ENCODE data around the gene ADSS2. TPM values are rescaled to one million over a fixed set of nuclear protein-coding genes. Genes with fewer than 3 reads are reported as not detected.
A peak's percentile ranks its signal among the peaks of the same experiment; 100 is the strongest.
"Not testable (repeated sequence)": the region's sequence is repeated elsewhere in the genome, so short reads cannot be mapped to it uniquely, and the experiment has no call there.

Gene ADSS2
- 27.2 TPM for total RNA-seq
- long read RNA-seq, transcript ADSS-201 (13 exons, 2,780 nt) = major isoform, 80 of 89 reads
- long read RNA-seq, partial matches to known transcripts = 4 of 89 reads
- long read RNA-seq, other reads (novel, unspliced or antisense) = 5 of 89 reads

DNA sequence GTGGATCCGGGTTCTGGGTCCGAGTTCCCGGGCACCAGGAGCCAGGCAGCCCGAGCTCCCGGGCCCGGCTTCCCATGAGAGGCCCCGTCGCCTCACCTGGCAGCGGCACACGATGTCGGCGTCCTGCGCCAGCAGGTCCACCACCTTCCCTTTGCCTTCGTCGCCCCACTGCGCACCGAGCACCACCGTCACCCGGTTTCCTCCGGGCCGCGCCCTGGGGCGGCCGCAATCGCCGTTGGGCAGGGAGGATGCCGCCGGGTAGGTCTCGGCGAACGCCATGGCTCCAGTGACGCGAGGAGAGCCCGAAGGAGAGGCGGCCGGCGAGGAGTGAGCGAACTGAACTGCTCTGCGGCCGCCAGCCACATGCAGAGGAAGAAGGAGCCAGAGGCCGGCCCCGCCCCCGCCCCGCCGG lies at the start of gene ADSS2:
Gene ADSS2, minus strand, starts transcription at position 371 of the 412 bp plus-strand sequence. Its CDS starts 92 bp downstream, at position 279.
- no peak for DNase-seq (ENCODE audit: low spot score)

DNA sequence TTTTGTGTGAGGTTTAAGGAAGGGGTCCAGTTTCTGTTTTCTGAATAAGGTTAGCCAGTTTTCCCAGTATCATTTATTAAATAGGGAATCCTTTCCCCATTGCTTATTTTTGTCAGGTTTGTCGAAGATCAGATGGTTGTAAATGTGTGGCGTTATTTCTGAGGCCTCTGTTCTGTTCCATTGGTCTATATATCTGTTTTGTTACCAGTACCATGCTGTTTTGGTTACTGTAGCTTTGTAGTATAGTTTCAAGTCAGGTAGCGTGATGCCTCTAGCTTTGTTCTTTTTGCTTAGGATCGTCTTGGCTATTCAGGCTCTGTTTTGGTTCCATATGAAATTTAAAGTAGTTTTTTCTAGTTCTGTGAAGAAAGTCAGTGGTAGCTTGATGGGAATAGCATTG lies 48.8 kb upstream of the ADSS2 start:
- DNase-seq (ENCODE audit: low spot score) = not testable (repeated sequence)

DNA sequence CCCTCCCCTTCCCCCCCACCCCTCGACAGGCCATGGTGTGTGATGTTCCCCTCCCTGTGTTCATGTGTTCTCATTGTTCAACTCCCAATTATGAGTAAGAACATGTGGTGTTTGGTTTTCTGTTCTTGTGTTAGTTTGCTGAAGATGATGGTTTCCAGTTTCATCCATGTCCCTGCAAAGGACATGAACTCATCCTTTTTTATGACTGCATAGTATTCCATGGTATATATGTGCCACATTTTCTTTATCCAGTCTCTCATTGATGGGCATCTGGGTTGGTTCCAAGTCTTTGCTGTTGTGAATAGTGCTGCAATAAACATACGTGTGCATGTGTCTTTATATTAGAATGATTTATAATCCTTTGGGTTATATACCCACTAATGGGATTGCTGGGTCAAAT lies 47.8 kb upstream of the ADSS2 start:
- DNase-seq (ENCODE audit: low spot score) = not testable (repeated sequence)

DNA sequence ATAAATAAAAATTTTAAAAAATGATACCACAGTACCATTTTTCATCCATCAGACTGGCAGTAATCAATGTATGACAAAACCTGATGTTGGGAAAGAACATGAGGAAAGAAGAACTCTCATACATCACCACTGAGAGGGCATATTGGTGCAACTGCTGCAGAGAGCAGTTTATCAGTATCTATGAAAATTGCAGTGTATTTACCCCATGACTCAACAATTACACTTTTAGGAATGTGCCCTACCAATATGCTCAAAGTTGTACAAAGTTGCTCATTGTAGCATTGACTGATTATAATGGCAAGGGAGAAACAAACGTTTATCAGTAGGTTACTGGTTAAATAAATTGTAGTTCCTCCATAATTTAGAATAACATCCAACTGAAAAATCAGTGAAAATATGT lies 46.1 kb upstream of the ADSS2 start:
- no peak for DNase-seq (ENCODE audit: low spot score)

DNA sequence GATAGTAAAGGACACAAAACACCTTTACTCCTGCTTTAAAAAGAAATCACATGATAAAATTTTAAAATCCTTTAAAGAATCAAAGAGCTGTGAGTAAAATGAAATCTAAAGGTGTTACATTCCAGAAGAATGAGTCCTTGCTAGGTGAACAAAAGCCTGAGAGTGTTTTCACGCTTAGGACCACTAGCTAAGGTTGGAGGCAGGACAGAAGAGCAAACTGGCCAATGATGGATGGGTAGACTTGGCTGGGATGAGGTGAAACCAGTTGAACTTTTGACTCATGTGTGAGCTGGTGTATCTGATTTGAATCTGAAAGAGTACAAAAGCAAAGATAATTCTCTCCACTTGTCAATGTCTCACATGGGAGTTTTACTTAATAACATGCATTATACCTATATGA lies 44.5 kb upstream of the ADSS2 start:
- DNase-seq (ENCODE audit: low spot score) = no peak

DNA sequence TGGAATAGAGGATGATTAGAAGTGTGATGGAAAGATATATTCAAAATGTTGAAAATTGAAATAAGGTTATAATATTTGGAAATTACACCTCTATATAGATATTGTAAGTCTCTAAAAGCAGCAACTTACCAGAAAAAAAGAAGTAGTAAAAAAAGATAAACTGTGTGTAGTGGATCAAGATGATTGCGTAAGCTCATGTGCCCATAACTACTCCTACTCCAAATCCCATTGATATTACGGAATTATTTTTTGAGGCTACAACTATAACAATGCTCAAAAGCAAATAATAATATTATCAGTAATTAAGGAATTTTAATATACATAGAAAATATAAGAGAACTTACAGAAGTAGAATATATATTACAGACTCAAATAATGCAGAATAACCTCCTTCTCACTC lies 42.9 kb upstream of the ADSS2 start:
- no peak for DNase-seq (ENCODE audit: low spot score)

DNA sequence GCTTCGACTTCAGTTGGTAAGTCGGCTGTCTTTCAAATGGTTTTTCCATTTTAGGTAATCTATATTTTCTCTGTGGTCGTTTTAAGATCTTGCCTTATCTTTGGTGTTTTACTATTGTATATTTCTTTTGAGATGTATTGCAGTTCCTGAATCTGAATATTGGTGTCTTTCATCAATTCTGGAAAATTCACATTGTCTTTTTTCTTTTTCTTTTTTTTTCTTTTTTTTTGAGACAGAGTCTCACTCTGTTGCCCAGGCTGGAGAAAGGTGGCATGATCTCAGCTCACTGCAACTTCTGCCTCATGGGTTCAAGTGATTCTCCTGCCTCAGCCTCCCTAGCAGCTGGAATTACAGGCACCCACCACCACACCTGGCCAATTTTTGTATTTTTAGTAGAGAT lies 33.3 kb upstream of the ADSS2 start:
- not testable (repeated sequence) for DNase-seq (ENCODE audit: low spot score)

DNA sequence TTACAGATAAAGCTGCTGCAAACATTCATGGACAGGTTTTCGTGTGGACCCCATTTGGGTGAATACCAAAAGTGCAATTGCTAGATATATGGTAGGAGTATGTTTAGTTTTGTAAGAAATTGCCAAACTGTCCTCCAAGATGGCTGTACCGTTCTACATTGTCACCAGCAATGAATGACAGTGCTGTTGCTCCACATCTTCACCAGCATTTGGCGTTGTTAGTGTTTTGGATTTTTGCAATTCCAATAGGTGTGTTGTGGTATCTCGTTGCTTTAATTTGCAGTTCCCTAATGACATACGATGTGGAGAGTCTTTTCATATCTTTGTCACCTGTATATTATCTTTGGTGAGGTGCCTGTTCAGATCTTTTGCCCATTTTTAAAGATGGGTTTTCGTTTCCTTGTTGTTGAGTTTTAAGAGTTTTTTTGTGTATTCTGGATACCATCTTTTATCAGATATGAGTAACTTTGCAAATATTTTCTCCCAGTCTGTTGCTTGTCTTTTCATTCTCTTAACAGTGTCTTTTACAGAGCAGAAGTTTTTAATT lies 21.4 kb upstream of the ADSS2 start:
- no peak for DNase-seq (ENCODE audit: low spot score)

DNA sequence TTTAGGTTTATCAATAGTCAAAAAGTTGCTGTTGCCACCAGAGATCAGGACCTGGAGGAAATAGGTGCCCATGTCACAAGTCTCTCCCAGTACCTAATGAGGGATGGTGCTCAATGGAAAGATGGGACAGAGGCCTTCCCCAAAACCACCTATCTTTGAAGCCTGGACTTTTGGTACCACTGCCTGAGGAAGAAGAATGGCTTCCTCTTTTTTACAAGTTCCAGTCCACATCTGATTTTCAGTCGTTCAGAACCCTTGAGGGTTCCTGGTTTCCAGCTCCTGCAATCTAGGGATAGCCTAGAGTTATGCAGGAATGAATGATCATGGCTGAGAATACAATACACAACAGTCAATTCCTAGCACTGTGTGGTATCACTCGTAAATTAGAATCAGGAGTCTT lies 15.0 kb upstream of the ADSS2 start:
- DNase-seq (ENCODE audit: low spot score) = no peak

DNA sequence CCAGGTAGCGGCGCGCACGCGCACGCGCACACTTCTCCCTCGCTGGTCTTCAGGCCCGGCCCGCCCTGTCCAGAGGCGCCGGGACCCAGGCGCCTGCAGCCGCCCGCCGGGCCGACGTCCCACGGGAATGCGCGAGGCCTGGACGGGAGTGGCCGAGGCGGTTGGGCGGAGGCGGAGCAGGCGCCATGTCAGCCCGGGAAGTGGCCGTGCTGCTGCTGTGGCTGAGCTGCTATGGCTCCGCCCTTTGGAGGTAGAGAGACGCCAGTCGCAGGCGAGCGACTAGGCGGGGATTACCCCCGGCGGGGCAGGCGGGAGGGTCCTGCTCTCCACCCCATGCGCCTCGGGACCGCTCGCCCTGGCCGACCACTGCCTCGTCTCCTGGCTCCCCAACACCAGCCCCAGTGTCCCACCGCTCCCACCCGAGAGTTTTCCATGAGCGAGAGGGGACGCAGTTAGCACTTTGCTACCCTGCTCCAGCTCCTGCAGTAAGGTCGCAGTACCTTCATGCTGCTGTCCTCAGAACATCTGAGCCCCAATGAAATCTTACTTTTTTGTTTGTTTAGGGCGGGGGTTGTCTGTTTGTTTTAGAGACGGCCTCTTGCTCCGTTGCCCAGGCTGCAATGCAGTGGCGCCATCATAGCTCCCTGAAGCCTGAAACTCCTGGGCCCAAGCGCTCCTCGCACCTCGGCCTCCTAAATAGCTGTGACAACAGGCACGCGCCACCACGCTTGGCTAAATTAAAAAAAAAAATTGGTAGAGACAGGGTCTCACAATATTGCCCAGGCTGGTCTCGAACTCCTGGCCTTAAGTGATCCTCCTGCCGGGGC lies 9.7 kb upstream of the ADSS2 start, which contains the start of gene CATSPERE:
Gene CATSPERE, plus strand, starts transcription at position 29 of the 827 bp plus-strand sequence. Its CDS starts 157 bp downstream, at position 186.
- DNase-seq (ENCODE audit: low spot score) = peak; percentile 95

DNA sequence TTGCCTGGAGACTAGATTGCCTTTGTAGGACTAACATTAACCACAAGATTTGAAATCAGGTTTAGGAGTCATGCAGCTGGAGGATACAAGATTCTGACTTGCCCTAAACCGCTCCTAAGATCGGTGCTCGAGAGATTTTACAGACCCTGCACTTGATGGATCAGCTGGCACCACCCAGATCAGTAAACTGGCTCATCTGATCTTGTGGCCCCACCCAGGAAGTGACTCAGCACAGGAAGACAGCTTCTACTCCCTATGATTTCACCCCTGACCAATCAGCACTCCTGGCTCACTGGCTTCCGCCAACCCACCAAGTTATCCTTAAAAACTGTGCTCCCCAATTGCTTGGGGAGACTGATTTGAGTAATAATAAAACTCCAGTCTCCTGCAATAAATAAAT lies 8.5 kb upstream of the ADSS2 start:
- DNase-seq (ENCODE audit: low spot score) = no peak

DNA sequence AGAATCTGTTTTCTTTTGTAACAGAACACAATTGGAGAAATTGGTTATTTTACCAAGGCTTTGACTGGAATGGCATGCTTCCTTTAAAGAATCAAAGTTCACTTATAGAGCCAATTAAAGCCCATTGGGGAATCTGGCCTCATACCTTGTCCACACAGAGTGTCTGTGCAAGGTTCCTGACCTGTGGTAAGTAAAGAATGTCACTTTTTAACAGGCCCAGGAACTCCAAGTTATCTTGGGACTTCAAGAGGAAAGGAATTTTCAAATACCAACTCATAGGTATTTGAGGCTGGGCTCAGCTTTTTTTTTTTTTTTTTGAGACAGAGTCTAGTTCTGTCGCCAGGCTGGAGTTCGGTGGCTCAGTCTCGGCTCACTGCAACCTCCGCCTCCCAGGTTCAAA lies 7.1 kb upstream of the ADSS2 start:
- DNase-seq (ENCODE audit: low spot score) = no peak

DNA sequence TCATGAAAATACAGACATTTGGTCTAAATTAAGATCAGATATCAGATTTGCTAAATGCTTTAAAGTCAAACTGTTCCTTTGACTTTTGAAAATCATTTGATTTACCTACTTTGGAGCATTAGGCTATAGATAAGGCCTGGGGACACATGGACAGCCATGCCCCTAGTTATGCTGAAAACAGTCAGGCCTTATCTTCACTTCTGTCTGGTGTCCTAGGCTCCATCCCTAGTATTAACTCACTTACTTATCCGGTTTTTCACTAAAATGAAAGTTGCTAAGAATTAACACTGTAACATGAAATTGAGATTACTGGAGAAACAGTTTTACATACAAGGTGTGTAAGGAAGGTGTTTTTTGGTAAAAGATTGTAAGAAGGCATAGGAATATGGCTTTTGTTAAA lies 4.9 kb upstream of the ADSS2 start:
- DNase-seq (ENCODE audit: low spot score) = no peak

DNA sequence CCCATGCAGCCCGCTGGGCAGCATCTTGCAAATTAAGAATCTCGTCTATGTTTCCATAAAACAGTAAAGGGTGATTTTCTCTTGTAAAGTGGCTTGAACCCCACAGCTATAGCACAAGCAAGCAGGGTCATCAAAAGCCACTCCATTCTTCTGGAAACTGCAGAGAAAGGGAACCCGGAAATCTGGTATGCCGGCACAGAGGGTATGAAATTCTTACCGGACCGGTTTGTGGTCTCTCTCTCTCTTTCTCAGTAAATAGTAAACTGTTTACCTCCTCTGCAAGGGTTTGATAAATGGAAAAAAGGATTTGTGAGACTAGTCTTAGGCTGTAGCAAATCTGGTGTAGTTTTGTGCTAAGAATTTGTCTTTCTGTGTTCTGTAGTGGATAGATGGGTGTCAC lies 2.7 kb upstream of the ADSS2 start:
- no peak for DNase-seq (ENCODE audit: low spot score)

DNA sequence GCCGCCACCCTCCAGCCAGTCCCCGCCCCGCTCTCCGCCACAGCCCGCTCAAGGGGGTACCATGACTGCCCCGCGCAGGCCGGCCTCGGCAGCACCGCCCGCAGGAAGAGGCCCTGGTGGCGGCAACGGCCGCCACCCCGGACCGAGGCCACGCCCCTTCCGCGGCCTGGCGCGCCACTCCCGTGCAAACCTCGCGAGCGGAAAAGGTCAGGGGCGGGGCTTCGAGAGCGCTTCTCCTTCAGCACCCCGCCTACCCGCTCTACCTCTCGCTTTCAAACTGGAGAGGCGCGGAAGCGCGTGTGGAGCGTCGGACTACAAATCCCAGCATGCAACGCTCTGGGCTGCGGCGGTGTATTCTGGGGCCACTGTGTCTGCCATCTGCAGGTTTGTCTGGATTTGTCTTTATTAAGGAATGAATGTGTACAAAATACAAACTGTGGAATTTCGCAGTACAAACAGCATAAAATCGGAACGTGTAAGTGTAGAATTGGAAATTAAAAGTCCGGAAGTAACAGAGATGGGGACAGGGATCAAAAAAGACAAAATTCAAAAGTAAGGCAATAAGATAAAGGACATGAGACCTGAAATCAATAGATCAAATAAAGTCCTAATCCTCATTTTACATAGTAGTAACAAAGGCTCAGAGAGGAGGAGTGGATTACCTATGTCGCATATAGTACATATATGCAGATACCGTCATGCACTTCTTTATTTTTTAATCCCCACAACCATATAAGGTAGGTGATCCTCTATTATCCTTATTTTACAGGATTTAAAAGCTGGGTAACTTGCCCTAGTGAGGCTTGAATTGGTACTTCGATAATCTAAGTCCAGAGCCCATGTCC lies 464 bp upstream of the ADSS2 start:
- peak; percentile 99 for DNase-seq (ENCODE audit: low spot score)

DNA sequence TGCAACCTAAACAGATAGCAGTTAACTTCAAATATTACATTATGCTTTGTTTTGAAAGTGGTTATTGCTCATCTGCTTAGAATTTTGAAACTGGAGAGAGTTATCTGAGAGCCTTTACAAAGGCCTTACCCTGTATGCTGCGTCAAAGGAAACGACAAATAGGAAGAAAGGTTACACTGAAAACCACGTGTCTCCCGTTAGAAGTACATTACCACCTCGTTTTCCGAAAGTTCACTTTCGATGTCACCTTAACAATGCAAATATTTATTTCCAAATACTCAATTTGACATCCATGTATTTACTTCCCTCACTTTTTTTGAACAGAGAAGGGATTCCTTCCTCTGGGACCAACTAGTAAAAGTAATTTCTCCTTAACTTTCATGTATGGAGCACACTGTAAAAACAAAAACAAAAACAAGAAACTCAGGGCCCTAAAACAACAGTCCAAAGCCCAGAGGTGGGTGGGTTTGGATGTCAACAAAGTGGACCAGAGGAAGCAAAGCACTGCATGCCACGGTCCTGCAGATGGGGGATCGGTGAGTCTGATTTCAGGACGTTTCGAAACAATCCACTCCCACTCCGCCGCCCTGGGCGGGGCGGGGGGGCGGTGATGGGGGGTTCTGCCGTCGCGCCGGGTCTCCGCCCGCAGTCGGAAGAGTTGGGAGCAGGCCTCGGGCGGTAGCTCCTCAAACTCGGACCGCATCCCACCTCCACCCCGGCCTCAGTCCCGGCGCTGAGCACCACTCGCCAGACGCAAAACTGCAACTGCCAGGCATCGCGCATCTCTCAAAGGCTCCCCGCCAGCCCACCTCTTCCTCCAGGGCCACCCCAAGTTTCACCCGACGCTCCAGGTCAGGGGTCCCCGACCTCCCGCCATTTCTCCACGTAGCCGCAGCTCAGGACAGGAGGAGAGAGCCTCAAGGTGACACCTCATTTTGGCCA lies 841 bp downstream of the ADSS2 start:
- no peak for DNase-seq (ENCODE audit: low spot score)

DNA sequence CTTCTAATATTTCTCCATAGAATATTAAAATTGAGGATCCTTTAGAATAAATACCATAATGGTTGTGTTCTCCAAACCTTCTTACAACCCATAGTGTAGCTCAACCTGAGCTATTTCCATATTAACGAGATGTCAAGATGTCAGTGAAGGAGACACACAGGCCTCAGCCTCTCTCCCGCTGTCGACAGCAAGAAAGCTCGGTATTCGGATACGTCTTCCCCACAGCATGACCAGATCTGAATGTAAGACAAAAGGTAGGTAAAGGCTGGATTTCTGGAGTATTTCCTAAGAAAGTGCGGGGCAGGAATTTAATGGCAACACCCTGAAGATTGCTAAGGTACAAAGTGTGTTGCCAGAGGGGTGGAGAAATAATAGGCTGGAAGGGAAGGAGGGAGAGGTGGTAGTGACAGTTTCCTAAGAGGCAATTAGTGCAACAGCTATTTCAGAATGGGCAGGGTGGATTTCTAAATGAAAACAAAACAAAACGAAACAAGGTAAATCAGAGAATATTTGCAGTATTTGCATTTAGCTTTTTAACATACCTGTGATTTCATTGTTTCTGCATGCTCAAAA lies 1.7 kb downstream of the ADSS2 start:
- DNase-seq (ENCODE audit: low spot score) = no peak

DNA sequence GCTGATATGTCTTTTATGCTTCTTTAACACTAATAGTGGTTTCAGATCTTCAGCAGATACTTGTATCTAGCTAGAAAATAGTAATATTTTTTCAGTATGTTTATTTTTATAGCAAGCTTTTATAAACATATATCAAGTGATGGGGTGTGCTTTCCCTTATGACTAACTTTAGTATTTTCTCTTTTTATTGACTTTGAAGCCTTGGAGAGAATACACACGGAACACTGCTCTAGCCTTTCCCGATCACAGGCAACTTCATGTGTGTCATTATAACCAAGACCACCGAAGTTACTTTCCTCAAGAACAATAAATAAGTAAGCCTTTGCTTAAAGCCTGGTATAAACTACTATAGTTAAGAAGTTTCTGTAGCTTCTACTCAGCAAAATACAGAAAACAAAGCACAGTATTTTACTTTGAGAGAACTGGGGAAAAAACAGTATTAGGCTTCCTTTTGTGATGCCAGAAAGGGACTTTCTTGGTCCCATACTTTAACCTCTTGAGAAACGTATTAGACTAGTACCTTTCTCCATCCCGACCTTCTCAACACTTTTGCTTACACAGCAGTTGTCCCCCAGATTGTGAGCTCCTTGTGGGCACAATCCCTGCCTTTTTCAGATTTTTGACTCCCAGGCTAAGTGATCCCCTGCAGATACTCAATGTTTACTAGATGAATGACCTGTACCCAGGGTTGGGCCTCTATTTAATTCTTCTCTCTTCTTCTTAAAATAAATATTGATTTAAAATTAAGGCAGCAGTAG lies 3.3 kb downstream of the ADSS2 start:
- no peak for DNase-seq (ENCODE audit: low spot score)

DNA sequence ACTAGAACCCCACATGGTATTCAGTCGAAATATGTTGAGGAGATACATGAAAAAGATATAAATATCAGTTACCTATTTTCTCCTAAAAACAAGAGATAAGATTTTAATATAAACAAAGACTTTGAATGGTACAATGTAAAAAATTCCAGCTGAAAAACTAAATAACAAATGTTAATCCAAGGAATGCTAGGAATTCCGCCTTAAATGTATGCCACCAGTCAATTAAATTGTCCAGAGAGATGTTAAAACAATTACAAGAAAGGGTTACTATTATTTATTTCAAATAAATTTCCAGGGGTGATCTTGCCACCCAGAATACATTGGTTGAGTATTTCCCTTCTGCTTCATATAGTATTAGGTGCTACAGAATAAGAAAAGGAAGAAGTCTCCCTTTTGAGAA lies 4.2 kb downstream of the ADSS2 start:
- DNase-seq (ENCODE audit: low spot score) = no peak

Data from mesenteric fat pad (tissue), 1 donor.